ENCODE measurements around the gene CETP. TPM values are rescaled to one million over a fixed set of nuclear protein-coding genes. Genes with fewer than 3 reads are reported as not detected.

CETP gene
- 0.37 TPM in 1 of 2 replicates, not detected in the other for total RNA-seq (2011; cell fraction: chromatin; rRNA removed; ENCODE audit: low replicate concordance)
- 0.17 TPM in 1 of 2 replicates, not detected in the other for total RNA-seq (2011; cell fraction: nucleolus; rRNA removed)
- not detected in 2 replicates for total RNA-seq (2011; cell fraction: nucleoplasm; rRNA removed)
- total RNA-seq (2014; rRNA removed) (not detected in 2 replicates), total RNA-seq (2014; rRNA removed; fragmentation: Illumina TruSeq; extraction: Trizol) (not detected in 2 replicates), total RNA-seq (2015; rRNA removed; fragmentation: Illumina TruSeq; extraction: Trizol) (not detected in 2 replicates), total RNA-seq (2021) (not detected in 2 replicates), polyA plus RNA-seq (2011; rRNA removed) (0.05 TPM in 1 of 2 replicates, not detected in the other), polyA plus RNA-seq (2014; fragmentation: Illumina TruSeq; extraction: Trizol) (not detected in 2 replicates), polyA plus RNA-seq (2014; fragmentation: Nextera tagmentation; extraction: Ambion mirVana) (under 1 TPM in 1 of 2 experiments, not detected in 1; 0.07 TPM), polyA plus RNA-seq (2014; rRNA removed) (0.11 TPM in 1 of 2 replicates, not detected in the other), polyA minus RNA-seq (2011; rRNA and poly(A)+ RNA removed) (not detected in 2 replicates), Bru-seq, nascent RNA (not detected), BruChase-seq, experiment 1, labeled RNA remaining after a 2-hour chase (percentile 42 among the genes with signal in this experiment), BruChase-seq, experiment 2, labeled RNA remaining after a 6-hour chase (percentile 34 among the genes with signal in this experiment)
- polyA plus RNA-seq (2011; cell fraction: cytosol; rRNA removed) = 0.06 TPM in 1 of 2 replicates, not detected in the other
- 0.06 and 0.30 TPM in 2 replicates for polyA plus RNA-seq (2011; cell fraction: nucleus; rRNA removed)
- 0.06 TPM in 1 of 2 replicates, not detected in the other for polyA plus RNA-seq (2012)
- polyA minus RNA-seq (2011; cell fraction: cytosol; rRNA and poly(A)+ RNA removed) = not detected in 2 replicates
- polyA minus RNA-seq (2011; cell fraction: nucleus; rRNA and poly(A)+ RNA removed) = not detected in 2 replicates
- long read RNA-seq, experiment 1 = 0 reads
- long read RNA-seq, experiment 2 = 0 reads
- long read RNA-seq, experiment 3 = 0 reads

GRCh38 chr16:56961851-56962281 is at the start of gene CETP:
TSS of gene CETP (plus strand) at chr16:56961950. CDS start at chr16:56961980, 30 bp downstream.
- H3K9ac ChIP-seq (ENCODE audit: insufficient read depth in 1 of 2, low read depth in 2 of 2, low read length in 2 of 2) = peak within 1 kb of the TSS in 1 of 2 experiments; percentile 43; a peak in 1 of 4 replicates
- in situ Hi-C loops (cut with MboI) = no loop called here

More at GRCh38 chr16:56961851-56962281, at the start of gene CETP:
- H4K20me1 ChIP-seq (replicated peaks; ENCODE audit: control insufficient read depth, insufficient read depth, low read length) = no peaks in the 10 kb centered on the region
- 31% methylated on average over 12 of the region's 12 CpGs for WGBS (ENCODE audit: insufficient coverage, low coverage, missing lambda C conversion rate)
- no peak for FAIRE-seq
- ChIA-PET POLR2A (interaction anchor here (0.9 to 1.9 kb wide), 4 partner anchors 10 to 20 kb away, joined by 3 to 7 read pairs (median 3); no protein-coding TSS in a partner anchor), CTCF (ENCODE audit: low intra/inter-chr PET ratio) (no interaction called here)
- intact Hi-C loops (cut with micrococcal nuclease) = loop anchor here (5.0 kb wide), 1 partner anchor 55 kb away; no protein-coding TSS in a partner anchor
- no peaks in the 10 kb centered on the region for H3K36me3 ChIP-seq (ENCODE audit: control insufficient read depth, insufficient read depth, low read length)
- no peak for ATAC-seq
- H3K79me2 ChIP-seq (ENCODE audit: control insufficient read depth, insufficient read depth, low read length) = no peaks in the 10 kb centered on the region
- no peak for DNase-seq (ENCODE audit: extremely low read depth in 1 of 4, low spot score in 3 of 4)
- TF ChIP-seq MTA2 (IDR thresholded peaks at IDR 0.05; ENCODE audit: low read depth) (no peak), ESRRA (IDR thresholded peaks at IDR 0.05; ENCODE audit: borderline replicate concordance, low read depth) (0 out of 2 replicates have a peak, but pooled peaks have one; percentile 17)
- no peaks in the 10 kb centered on the region for H3K9me3 ChIP-seq (replicated peaks; ENCODE audit: control insufficient read depth, insufficient read depth, low read depth, low read length)
- H3K4me3 ChIP-seq = no peak within 1 kb of the TSS
- H3K27ac ChIP-seq (ENCODE audit: extremely low read depth, low read depth, low read length) = no peak within 1 kb of the TSS
- BruUV-seq (replicated peaks) = no TSS peak
- peaks cover 4 to 22% of the 10 kb centered on the region in 2 experiments; a peak in 4 of 5 replicates for H3K4me1 ChIP-seq (replicated peaks in 1 of 2; ENCODE audit: control insufficient read depth in 2 of 2, insufficient read depth in 2 of 2, low read length in 2 of 2)
- H3K27me3 ChIP-seq (ENCODE audit: control insufficient read depth in 2 of 2, insufficient read depth in 2 of 2, low read length in 2 of 2) = peaks cover 17 to 28% of the 10 kb centered on the region in 2 experiments; a peak in 4 of 5 replicates
- H3K4me2 ChIP-seq (ENCODE audit: insufficient read depth, low read length) = no peak within 1 kb of the TSS
- 0 out of 2 replicates have a peak within 1 kb of the TSS, but pooled peaks have one; percentile 2 for H2AFZ ChIP-seq (ENCODE audit: low read depth, low read length)
- H3K9me1 ChIP-seq (ENCODE audit: control insufficient read depth, insufficient read depth, low read length) = no peaks in the 10 kb centered on the region

Measured in K562 (cell line).